GM12878 (cell line): ENCODE data around the gene SLC24A3. TPM values are rescaled to one million over a fixed set of nuclear protein-coding genes. Genes with fewer than 3 reads are reported as not detected.

Source experiments
- ATAC-seq: fragments of 200-7000 bp; cut with Tn5 transposase; 3 replicates; pipeline ENCODE4 v1.9.1; 2020; ENCODE audit warnings: mild to moderate bottlenecking, moderate library complexity
- BruUV-seq: library from RNA; stranded (reverse); fragments of 400-500 nt; replicated peaks from 2 replicates; lab custom pipeline; 2021; lab: Mats Ljungman, UMichigan
- CTCF ChIA-PET: fragments of 300-600 bp; sonication (Branson Sonifier 250); formaldehyde crosslinking; extraction: SDS; loops from one replicate; lab custom pipeline; 2021; ENCODE audit warnings: inconsistent platforms; lab: Yijun Ruan, JAX
- POLR2A ChIA-PET: fragments of 350-600 bp; formaldehyde crosslinking; extraction: SDS; loops from one replicate; lab custom pipeline; 2021; ENCODE audit warnings: inconsistent platforms; lab: Charles Lee
- RAD21 ChIA-PET: fragments of 300-600 bp; sonication (Branson Sonifier 250); formaldehyde crosslinking; loops from one replicate; lab custom pipeline; 2023; ENCODE audit warnings: antibody characterized with exemption; ENCODE audit not compliant: unreplicated experiment; lab: Charles Lee
- SMC1A ChIA-PET: fragments of 300-600 bp; sonication (Branson Sonifier 250); formaldehyde crosslinking; loops from one replicate; lab custom pipeline; 2023; ENCODE audit not compliant: unreplicated experiment, uncharacterized antibody; lab: Charles Lee
- DNase-seq: peaks from one replicate; pipeline ENCODE4 v3.0.0-alpha.2; 2011; ENCODE audit warnings: low read depth, low spot score
- FAIRE-seq: peaks from 3 replicates; lab custom pipeline; 2011; peaks lifted over from hg19 to GRCh38; lab: Jason Lieb, UNC
- H2AFZ ChIP-seq: 2 replicates; pipeline ENCODE4 v1.6.0; 2011; ENCODE audit warnings: low read depth, low read length, control low read depth; ENCODE audit not compliant: control insufficient read depth
- H3K27ac ChIP-seq: 2 replicates; pipeline ENCODE4 v1.5.1; 2011; ENCODE audit warnings: control low read depth; ENCODE audit not compliant: control insufficient read depth, insufficient read depth
- H3K27me3 ChIP-seq, 2 experiments: replicated peaks in 1 of 2; 2 replicates each; pipeline versions ENCODE4 v1.6.0 to v1.6.1; 2011; ENCODE audit warnings: low read length in 1 of 2; ENCODE audit not compliant: control insufficient read depth in 2 of 2, insufficient read depth in 2 of 2
- H3K36me3 ChIP-seq, 2 experiments: 2 replicates each; pipeline ENCODE4 v1.5.1; 2011; ENCODE audit warnings: low read length in 1 of 2; ENCODE audit not compliant: control insufficient read depth in 2 of 2, insufficient read depth in 2 of 2
- H3K4me1 ChIP-seq: 2 replicates; pipeline ENCODE4 v1.6.1; 2011; ENCODE audit warnings: mild to moderate bottlenecking, low read length, moderate library complexity, mixed read lengths; ENCODE audit not compliant: control insufficient read depth, insufficient read depth
- H3K4me2 ChIP-seq: 2 replicates; pipeline ENCODE4 v1.6.0; 2011; ENCODE audit warnings: control low read depth; ENCODE audit not compliant: control insufficient read depth, insufficient read depth
- H3K4me3 ChIP-seq: fragments of 200-600 bp; sonication (generic); 2 replicates; pipeline ENCODE4 v1.5.1; 2016
- H3K79me2 ChIP-seq: 2 replicates; pipeline ENCODE4 v1.6.0; 2011; ENCODE audit warnings: low read length; ENCODE audit not compliant: control insufficient read depth, insufficient read depth
- H3K9ac ChIP-seq: 2 replicates; pipeline ENCODE4 v1.8.0; 2011; ENCODE audit warnings: low read length, control low read depth, mixed read lengths; ENCODE audit not compliant: control insufficient read depth, insufficient read depth
- H3K9me3 ChIP-seq: replicated peaks from 3 replicates; pipeline ENCODE4 v1.5.1; 2011; ENCODE audit warnings: mild to moderate bottlenecking, low read length; ENCODE audit not compliant: control insufficient read depth, insufficient read depth
- H4K20me1 ChIP-seq: 2 replicates; pipeline ENCODE4 v1.6.0; 2011; ENCODE audit not compliant: control insufficient read depth, insufficient read depth
- ATF7 ChIP-seq: fragments of 450-650 bp; IDR thresholded peaks from 2 replicates; pipeline ENCODE4 v1.6.1; 2016; ENCODE audit warnings: low read depth, mild to moderate bottlenecking
- EED ChIP-seq: sonication (generic); IDR thresholded peaks from 2 replicates; pipeline ENCODE4 v1.6.1; 2016; ENCODE audit warnings: antibody characterized with exemption, low read depth
- NBN ChIP-seq: fragments of 450-650 bp; IDR thresholded peaks from 2 replicates; pipeline ENCODE4 v1.6.1; 2016
- NRF1 ChIP-seq: conservative IDR thresholded peaks from 2 replicates; pipeline ENCODE4 v1.6.1; 2011; ENCODE audit warnings: mild to moderate bottlenecking, low read depth, low read length, improper control_type of control experiment
- PAX5 ChIP-seq: IDR thresholded peaks from 2 replicates; pipeline ENCODE4 v1.6.1; 2011; ENCODE audit warnings: low read depth, low read length, borderline replicate concordance
- PBX3 ChIP-seq: IDR thresholded peaks from 2 replicates; pipeline ENCODE4 v1.6.1; 2011; ENCODE audit warnings: mild to moderate bottlenecking, low read depth, low read length, moderate library complexity; ENCODE audit not compliant: insufficient replicate concordance
- POLR2A ChIP-seq: IDR thresholded peaks from 2 replicates; pipeline ENCODE4 v1.6.1; 2011; ENCODE audit warnings: low read depth, mild to moderate bottlenecking, low read length
- POU2F2 ChIP-seq: IDR thresholded peaks from 3 replicates; pipeline ENCODE4 v1.6.1; 2011; ENCODE audit warnings: low read depth, mild to moderate bottlenecking, low read length, borderline replicate concordance
- RELB ChIP-seq: fragments of 450-650 bp; IDR thresholded peaks from 2 replicates; pipeline ENCODE4 v1.6.1; 2017; ENCODE audit warnings: low read depth, mild to moderate bottlenecking, moderate library complexity
- SMAD5 ChIP-seq: IDR thresholded peaks from 2 replicates; pipeline ENCODE4 v1.6.1; 2016; ENCODE audit warnings: antibody characterized with exemption, low read depth
- SP1 ChIP-seq: IDR thresholded peaks from one replicate; pipeline ENCODE4 v1.6.1; 2011; ENCODE audit warnings: low read depth, low read length
- YY1 ChIP-seq: IDR thresholded peaks from 2 replicates; pipeline ENCODE4 v1.6.1; 2011; ENCODE audit warnings: low read depth, mild to moderate bottlenecking, low read length
- ZNF207 ChIP-seq: fragments of 450-650 bp; IDR thresholded peaks from 2 replicates; pipeline ENCODE4 v1.6.1; 2014; ENCODE audit warnings: antibody characterized with exemption, mild to moderate bottlenecking, borderline replicate concordance
- ZNF274 ChIP-seq: IDR thresholded peaks from one replicate; pipeline ENCODE4 v1.8.0; 2011; ENCODE audit not compliant: insufficient read length, insufficient read depth
- WGBS: methylation state at CpG from one replicate; pipeline ENCODE4 v1.1.6; 2016; ENCODE audit warnings: low lambda C conversion rate; ENCODE audit not compliant: insufficient replicate concordance, insufficient coverage; ENCODE audit errors: missing lambda C conversion rate; 5-methylcytosine and 5-hydroxymethylcytosine counted together
- in situ Hi-C: fragments of 300-500 bp; cut with MboI; formaldehyde crosslinking; loops from 9 replicates; pipeline ENCODE4 v1.14.3; 2018; ENCODE audit warnings: mixed read lengths
- intact Hi-C: fragments of 100-400 bp; cut with micrococcal nuclease; formaldehyde crosslinking; loops from one replicate; pipeline ENCODE4 v1.14.2; 2022; ENCODE audit not compliant: unreplicated experiment
- polyA plus RNA-seq, 11 experiments: library from polyadenylated mRNA; depleted of rRNA in 4 of 11; unstranded in 6 of 11; stranded (reverse) in 5 of 11; fragments of >200 nt; fragmentation: Nextera tagmentation in 4 of 11; fragmentation: Illumina TruSeq in 1 of 11; extraction: Ambion mirVana in 4 of 11; extraction: Trizol in 1 of 11; gene quantifications; 1 replicate in 1 of 11; 2 replicates in 10 of 11; pipeline versions ENCODE4 v1.2.1 to v1.2.3, GENCODE V29; 2011 to 2016; ENCODE audit warnings: inconsistent platforms in 2 of 11, missing spikeins in 2 of 11, low read depth in 1 of 11
- total RNA-seq, 4 experiments: library from RNA; depleted of rRNA in 3 of 4; stranded (reverse); fragments of >200 nt in 3 of 4; fragmentation: Illumina TruSeq in 1 of 4; extraction: Trizol in 1 of 4; gene quantifications; 2 replicates each; pipeline versions ENCODE4 v1.2.1 to v1.2.3, GENCODE V29; 2013 to 2021
- TF ChIP-seq, protein P1 (sequence below): fragments of 450-650 bp; IDR thresholded peaks from 2 replicates; pipeline ENCODE4 v1.6.1; 2017; ENCODE audit warnings: antibody characterized with exemption, mild to moderate bottlenecking, moderate library complexity
- TF ChIP-seq, protein P2 (sequence below): fragments of 450-650 bp; conservative IDR thresholded peaks from 2 replicates; pipeline ENCODE4 v1.6.1; 2017; ENCODE audit warnings: mild to moderate bottlenecking, moderate library complexity

Gene SLC24A3
- total and polyA plus RNA-seq, 10 of the 15 experiments (the other 5 are each of a cell fraction or from before 2014, with no cell fraction given), result 0.04 TPM; not detected in 9

DNA sequence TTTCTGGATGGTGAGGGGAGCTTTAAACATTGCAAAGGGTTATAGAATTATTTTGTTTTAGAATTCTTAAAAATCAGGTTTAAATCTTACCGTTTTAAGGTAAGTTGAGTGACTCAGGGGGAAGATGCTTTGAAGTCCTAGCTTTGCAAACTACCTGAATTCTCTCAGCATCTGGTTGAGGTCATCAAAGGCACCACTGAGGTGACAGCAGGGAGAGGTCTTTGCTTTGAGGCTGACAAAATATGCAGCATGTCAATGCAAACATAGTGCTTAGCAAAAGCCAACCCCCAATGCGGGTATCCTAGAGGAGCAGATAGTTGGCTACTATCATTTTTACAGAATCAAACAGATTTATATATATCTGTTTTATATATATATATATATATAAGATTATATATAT lies 219.5 kb downstream of the SLC24A3 start:
- H3K79me2 ChIP-seq, result no peaks in the 10 kb centered on the region
- H3K27ac ChIP-seq, result no peak overlapping the region
- H3K4me2 ChIP-seq, result no peak overlapping the region
- H3K36me3 ChIP-seq, result no peaks in the 10 kb centered on the region
- in situ Hi-C loops, result no loop called here
- FAIRE-seq (no peak), ATAC-seq (no peak), DNase-seq (no peak)
- CTCF ChIA-PET, result interaction anchor here (0.6 to 0.8 kb wide), 2 partner anchors 16 to 643 kb away, joined by 3 read pairs; no protein-coding TSS in a partner anchor
- WGBS, result 51% methylated on average over 2 of the region's 2 CpGs
- H2AFZ ChIP-seq, result no peak overlapping the region
- intact Hi-C loops, result no loop called here
- SMC1A ChIA-PET, result no interaction called here
- peaks cover 0 to 5% of the 10 kb centered on the region in 2 experiments; a peak in 2 of 4 replicates for H3K27me3 ChIP-seq
- H3K9me3 ChIP-seq, result no peaks in the 10 kb centered on the region
- POLR2A ChIA-PET, result no interaction called here
- H3K4me1 ChIP-seq, result peaks cover 5% of the 10 kb centered on the region; the same call in 1 of the 2 replicates
- no peaks in the 10 kb centered on the region for H4K20me1 ChIP-seq
- TF ChIP-seq, protein P1, sequence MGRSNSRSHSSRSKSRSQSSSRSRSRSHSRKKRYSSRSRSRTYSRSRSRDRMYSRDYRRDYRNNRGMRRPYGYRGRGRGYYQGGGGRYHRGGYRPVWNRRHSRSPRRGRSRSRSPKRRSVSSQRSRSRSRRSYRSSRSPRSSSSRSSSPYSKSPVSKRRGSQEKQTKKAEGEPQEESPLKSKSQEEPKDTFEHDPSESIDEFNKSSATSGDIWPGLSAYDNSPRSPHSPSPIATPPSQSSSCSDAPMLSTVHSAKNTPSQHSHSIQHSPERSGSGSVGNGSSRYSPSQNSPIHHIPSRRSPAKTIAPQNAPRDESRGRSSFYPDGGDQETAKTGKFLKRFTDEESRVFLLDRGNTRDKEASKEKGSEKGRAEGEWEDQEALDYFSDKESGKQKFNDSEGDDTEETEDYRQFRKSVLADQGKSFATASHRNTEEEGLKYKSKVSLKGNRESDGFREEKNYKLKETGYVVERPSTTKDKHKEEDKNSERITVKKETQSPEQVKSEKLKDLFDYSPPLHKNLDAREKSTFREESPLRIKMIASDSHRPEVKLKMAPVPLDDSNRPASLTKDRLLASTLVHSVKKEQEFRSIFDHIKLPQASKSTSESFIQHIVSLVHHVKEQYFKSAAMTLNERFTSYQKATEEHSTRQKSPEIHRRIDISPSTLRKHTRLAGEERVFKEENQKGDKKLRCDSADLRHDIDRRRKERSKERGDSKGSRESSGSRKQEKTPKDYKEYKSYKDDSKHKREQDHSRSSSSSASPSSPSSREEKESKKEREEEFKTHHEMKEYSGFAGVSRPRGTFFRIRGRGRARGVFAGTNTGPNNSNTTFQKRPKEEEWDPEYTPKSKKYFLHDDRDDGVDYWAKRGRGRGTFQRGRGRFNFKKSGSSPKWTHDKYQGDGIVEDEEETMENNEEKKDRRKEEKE, result no peak
- no peak for TF ChIP-seq ZNF274
- no peak for TF ChIP-seq PBX3
- no peak for TF ChIP-seq ATF7
- TF ChIP-seq POLR2A, result no peak
- no peak for TF ChIP-seq SMAD5
- no peak for TF ChIP-seq RELB
- TF ChIP-seq NRF1, result no peak
- TF ChIP-seq, protein P2, sequence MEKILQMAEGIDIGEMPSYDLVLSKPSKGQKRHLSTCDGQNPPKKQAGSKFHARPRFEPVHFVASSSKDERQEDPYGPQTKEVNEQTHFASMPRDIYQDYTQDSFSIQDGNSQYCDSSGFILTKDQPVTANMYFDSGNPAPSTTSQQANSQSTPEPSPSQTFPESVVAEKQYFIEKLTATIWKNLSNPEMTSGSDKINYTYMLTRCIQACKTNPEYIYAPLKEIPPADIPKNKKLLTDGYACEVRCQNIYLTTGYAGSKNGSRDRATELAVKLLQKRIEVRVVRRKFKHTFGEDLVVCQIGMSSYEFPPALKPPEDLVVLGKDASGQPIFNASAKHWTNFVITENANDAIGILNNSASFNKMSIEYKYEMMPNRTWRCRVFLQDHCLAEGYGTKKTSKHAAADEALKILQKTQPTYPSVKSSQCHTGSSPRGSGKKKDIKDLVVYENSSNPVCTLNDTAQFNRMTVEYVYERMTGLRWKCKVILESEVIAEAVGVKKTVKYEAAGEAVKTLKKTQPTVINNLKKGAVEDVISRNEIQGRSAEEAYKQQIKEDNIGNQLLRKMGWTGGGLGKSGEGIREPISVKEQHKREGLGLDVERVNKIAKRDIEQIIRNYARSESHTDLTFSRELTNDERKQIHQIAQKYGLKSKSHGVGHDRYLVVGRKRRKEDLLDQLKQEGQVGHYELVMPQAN, result no peak
- no peak for TF ChIP-seq PAX5
- no peak for TF ChIP-seq ZNF207
- no peak for TF ChIP-seq NBN
- no peak for TF ChIP-seq YY1
- TF ChIP-seq SP1, result no peak
- no peak for TF ChIP-seq EED
- TF ChIP-seq POU2F2, result no peak
- no peak overlapping the region for H3K4me3 ChIP-seq
- BruUV-seq, result no TSS peak
- H3K9ac ChIP-seq, result no peak overlapping the region
- RAD21 ChIA-PET, result no interaction called here
